ENCODE results near the gene NKD1.

GRCh38 chr16:50668368-50669008 is 120.3 kb downstream of the NKD1 start:
- TF ChIP-seq, protein P1, sequence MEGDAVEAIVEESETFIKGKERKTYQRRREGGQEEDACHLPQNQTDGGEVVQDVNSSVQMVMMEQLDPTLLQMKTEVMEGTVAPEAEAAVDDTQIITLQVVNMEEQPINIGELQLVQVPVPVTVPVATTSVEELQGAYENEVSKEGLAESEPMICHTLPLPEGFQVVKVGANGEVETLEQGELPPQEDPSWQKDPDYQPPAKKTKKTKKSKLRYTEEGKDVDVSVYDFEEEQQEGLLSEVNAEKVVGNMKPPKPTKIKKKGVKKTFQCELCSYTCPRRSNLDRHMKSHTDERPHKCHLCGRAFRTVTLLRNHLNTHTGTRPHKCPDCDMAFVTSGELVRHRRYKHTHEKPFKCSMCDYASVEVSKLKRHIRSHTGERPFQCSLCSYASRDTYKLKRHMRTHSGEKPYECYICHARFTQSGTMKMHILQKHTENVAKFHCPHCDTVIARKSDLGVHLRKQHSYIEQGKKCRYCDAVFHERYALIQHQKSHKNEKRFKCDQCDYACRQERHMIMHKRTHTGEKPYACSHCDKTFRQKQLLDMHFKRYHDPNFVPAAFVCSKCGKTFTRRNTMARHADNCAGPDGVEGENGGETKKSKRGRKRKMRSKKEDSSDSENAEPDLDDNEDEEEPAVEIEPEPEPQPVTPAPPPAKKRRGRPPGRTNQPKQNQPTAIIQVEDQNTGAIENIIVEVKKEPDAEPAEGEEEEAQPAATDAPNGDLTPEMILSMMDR (IDR thresholded peaks at IDR 0.05): no peak
- TF ChIP-seq POLR2A (IDR thresholded peaks at IDR 0.05): no peak

All from adrenal gland (tissue), 5 donors.